GM23248 (cell line): Measurements from ENCODE around the gene GALNT12.

ENCODE experiments used
- EZH2 ChIP-seq: fragments of 200-600 bp; sonication (generic); IDR thresholded peaks from 2 replicates; pipeline ENCODE4 v1.6.1; 2018; ENCODE audit warnings: antibody characterized with exemption, mild to moderate bottlenecking; ENCODE audit not compliant: insufficient read depth, poor library complexity, severe bottlenecking
- EZH2phosphoT487 ChIP-seq: fragments of 200-600 bp; sonication (generic); IDR thresholded peaks from 2 replicates; pipeline ENCODE4 v1.6.1; 2018; ENCODE audit warnings: antibody characterized with exemption, moderate library complexity, mild to moderate bottlenecking, low read depth; ENCODE audit not compliant: insufficient read depth

DNA sequence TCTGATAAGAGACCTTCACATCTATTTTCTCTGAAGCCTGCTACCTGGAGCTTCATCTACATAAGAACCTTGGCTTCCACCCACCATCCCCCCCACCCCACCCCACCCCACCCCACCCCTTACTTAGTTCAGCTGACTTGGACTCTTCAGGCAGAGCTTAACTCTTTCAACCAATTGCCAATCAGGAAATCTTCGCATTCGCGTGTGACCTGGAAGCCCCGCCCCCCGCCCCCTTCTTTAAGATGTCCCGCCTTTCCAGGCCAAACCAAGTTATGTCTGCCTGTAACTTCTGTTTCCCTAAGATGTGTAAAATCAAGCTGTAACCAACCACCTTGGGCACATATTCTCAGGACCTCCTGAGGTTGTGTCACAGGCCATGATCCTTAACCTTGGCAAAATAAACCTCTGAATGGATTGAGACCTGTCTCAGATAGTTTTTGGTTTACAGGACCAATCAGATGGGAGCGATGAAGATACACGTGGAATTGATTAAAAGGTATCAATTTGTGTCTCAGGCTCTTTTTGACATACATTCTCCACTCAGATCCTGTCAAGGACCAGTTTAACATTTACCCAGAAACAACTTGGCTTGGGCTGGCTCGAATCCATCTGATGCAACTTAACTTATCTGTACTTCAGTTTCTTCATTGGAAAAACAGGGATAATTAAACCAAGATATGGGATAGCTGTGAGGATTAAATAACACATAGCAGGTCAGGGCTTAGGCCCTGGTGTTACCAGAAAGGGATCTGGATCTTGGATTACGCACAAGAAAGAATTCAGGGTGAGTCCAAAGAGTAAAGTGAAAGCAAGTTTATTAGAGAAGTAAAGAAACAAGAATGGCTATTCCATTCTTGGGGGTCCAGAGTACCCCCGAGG, 43.6 kb downstream of the GALNT12 start:
- TF ChIP-seq EZH2phosphoT487 (no peak), EZH2 (no peak)
